ENCODE data around the gene SMR3A. TPM values are rescaled to one million over a fixed set of nuclear protein-coding genes. Genes with fewer than 3 reads are reported as not detected.

The SMR3A gene
- total RNA-seq, 1 experiment from 2014 or later, result not detected

DNA sequence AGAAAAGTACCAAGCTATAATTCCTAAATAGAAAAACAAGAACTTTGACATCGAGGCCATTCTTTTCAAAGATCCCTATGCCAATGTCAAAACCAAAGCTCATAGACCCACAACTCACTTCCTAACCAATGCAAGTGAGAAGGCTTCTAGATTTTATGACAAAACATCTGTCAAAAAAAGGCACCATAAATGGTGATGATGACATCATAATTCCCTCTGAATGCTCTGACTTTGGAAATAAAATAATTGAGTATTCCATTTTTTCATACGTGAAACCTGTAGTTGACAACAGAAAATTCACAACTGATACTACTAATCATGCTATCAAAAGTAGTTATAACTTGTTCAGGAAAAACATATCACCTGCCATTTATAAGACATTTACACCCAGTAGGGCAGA lies 34.5 kb upstream of the SMR3A start (continued):
- TF ChIP-seq ATF6 (CRISPR knock-in tag; IDR thresholded peaks at IDR 0.05) (no peak), PREB (CRISPR knock-in tag; IDR thresholded peaks at IDR 0.05; ENCODE audit: borderline replicate concordance) (no peak), NR1H2 (CRISPR knock-in tag; IDR thresholded peaks at IDR 0.05) (no peak), ZNF416 (CRISPR knock-in tag; IDR thresholded peaks at IDR 0.05) (no peak), ATF2 (CRISPR knock-in tag; IDR thresholded peaks at IDR 0.05; ENCODE audit: borderline replicate concordance, low read depth) (no peak)

DNA sequence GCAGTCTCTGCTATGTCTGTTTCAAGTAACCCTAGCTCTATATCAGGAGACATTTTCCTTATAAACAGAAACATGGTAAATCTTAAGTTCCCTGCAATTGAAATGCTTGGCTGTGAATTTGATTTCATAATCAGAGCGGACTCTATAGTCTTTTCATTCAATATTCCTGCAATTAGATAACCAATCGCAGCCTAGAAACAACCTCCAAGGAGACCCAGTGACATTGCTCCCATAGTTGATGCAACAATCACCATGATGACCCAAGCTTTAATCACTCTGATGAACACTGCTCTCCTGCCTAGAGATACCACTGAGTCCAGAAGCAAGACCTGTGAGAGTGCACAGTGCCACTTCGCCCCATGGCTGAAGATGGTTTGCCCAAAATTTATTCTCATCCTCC lies 25.9 kb upstream of the SMR3A start, which contains the start of gene CABS1:
Gene CABS1, plus strand, starts transcription at position 301 of the 400 bp plus-strand sequence. Its CDS starts 59 bp downstream, at position 360.
- H3K4me1 Mint-ChIP-seq, result no peaks in the 10 kb centered on the region
- CTCF ChIA-PET, result no interaction called here
- no peaks in the 10 kb centered on the region for H3K9me3 Mint-ChIP-seq
- POLR2A ChIA-PET, result no interaction called here
- ATAC-seq (no peak), DNase-seq (ENCODE audit: low spot score) (no peak)
- no peak for TF ChIP-seq PRDM15 (CRISPR knock-in tag; IDR thresholded peaks at IDR 0.05)
- TF ChIP-seq ATF6 (CRISPR knock-in tag; IDR thresholded peaks at IDR 0.05), result no peak
- TF ChIP-seq USF2 (CRISPR knock-in tag; IDR thresholded peaks at IDR 0.05), result no peak
- no peak for TF ChIP-seq AFF4 (CRISPR knock-in tag; IDR thresholded peaks at IDR 0.05; ENCODE audit: borderline replicate concordance)
- TF ChIP-seq NR3C1 (CRISPR knock-in tag; conservative IDR thresholded peaks at IDR 0.05; ENCODE audit: low read depth), result no peak
- no peak for TF ChIP-seq JUN (CRISPR knock-in tag; IDR thresholded peaks at IDR 0.05)
- TF ChIP-seq MYBL2 (CRISPR knock-in tag; IDR thresholded peaks at IDR 0.05), result no peak
- TF ChIP-seq ZNF317 (CRISPR knock-in tag; IDR thresholded peaks at IDR 0.05; ENCODE audit: borderline replicate concordance, low read depth), result no peak
- H3K27me3 Mint-ChIP-seq (ENCODE audit: low read depth), result no peaks in the 10 kb centered on the region
- H3K27ac Mint-ChIP-seq, result no peak within 1 kb of the TSS
- no peak within 1 kb of the TSS for H3K4me3 Mint-ChIP-seq
- H3K36me3 Mint-ChIP-seq, result no peaks in the 10 kb centered on the region

Measured in WTC11 (cell line).